Measurements from ENCODE around the gene LMO7.
A peak's percentile ranks its signal among the peaks of the same experiment; 100 is the strongest.

Gene LMO7

DNA sequence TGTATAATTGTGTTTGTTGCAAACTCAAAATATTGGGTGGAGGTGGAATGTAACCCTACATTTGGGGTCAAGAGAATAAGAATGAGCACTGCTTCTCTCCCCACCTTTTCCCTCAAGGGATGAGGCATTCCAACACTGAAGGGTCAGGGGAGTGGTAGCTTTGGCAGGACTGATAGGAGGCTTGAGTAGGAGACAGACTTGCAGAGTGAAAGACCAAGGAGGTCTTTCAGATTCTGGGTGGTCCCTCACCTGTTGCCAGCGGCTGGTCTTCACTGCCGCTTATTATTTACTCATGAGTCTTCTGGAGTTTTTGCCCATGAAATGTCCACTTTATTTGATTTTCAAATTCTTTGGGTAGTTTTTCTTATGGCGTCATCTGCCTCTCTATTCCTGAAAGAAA is 118.8 kb downstream of the LMO7 start:
- Mint-ChIP-seq H3K27me3 (no peaks in the 10 kb centered on the region), H3K4me3 (no peak overlapping the region), H3K36me3 (peaks cover 13 to 18% of the 10 kb centered on the region in 2 donors), H3K4me1 (peaks cover 0 to 2% of the 10 kb centered on the region in 2 donors), H3K9me3 (peaks cover 12% of the 10 kb centered on the region in 2 donors), H3K27ac (no peak overlapping the region)
- ATAC-seq (replicated peaks) = no peak
- DNase-seq = no peak

- Mint-ChIP-seq H3K27me3 (no peaks in the 10 kb centered on the region), H3K27ac (no peak overlapping the region), H3K4me1 (peaks cover 4 to 10% of the 10 kb centered on the region in 2 donors), H3K9me3 (peaks cover 11 to 12% of the 10 kb centered on the region in 2 donors), H3K36me3 (peaks cover 12 to 18% of the 10 kb centered on the region in 2 donors), H3K4me3 (no peak overlapping the region)
- DNase-seq = no peak
- ATAC-seq (replicated peaks) = no peak
Measured at GRCh38 chr13:75757336-75757735, 121.2 kb downstream of the LMO7 start.

DNA sequence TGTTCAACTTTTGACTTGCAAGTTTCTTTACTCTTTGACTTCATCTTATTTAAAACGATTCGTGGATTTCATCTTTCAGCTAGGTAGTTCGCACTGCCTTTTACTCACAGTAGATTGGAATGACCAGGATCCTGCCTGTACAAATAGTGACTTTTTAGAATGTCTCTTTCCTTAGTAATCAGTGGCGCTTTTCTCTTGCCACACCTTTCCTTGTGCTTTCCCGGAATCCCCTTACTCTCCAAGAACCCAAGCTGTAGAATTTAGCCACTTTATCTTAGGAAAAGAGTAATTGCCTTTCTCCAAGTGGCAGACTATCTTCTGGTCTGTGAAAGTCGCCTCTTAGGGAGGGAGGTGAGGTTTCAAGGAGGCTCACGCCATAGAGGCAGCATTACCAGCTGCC is 123.4 kb downstream of the LMO7 start:
- H3K27ac Mint-ChIP-seq = no peak overlapping the region
- no peak for ATAC-seq (replicated peaks)

DNA sequence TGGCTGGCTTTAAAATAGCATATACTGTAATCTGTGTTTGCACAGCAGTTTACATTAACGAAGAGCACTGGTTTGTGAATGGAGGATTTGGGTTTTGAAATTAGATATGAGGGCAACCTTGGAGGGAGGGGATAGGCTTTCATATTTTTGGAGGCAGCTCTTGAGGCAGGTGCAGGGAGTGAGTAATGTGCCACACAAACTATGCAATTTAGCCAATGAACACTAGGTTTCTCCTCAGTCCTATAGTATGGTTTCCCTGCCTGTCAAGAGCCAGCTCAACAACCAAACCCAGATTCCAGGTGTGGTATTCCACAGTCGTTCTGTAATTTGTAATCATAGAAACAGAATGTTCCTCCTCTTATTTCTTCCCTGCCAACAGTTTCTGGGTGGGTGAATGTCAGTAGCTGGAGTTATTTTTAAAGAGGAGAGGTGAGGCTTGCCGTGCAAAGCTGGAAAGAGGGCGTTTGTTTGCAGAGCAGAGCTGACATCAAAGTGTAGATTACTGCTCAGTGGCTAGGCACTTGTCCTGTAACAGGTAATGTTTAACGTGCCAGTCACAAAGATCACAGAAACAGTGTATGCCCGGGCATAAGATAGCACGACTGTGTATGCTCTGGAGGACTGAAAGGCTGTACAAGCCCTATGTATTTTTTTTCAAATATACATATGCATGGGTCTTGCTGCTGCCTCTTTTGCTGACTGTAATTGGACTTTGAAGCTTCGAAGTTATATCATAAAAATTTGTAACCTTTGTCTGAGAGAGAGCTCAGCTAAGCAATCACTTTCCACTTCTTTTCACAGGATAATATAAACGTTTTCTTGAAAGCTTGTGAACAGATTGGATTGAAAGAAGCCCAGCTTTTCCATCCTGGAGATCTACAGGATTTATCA is 124.2 kb downstream of the LMO7 start:
- Mint-ChIP-seq H3K4me1 (peaks cover 10 to 16% of the 10 kb centered on the region in 2 donors), H3K36me3 (peaks cover 1 to 7% of the 10 kb centered on the region in 2 donors), H3K9me3 (peaks cover 0 to under 1% of the 10 kb centered on the region in 2 donors), H3K27ac (no peak overlapping the region), H3K4me3 (peak overlapping the region; percentile 51 to 64), H3K27me3 (no peaks in the 10 kb centered on the region)
- ATAC-seq (replicated peaks) = peak; percentile 72 to 77
- no peak for DNase-seq

More for the DNA sequence above, 123.4 kb downstream of the LMO7 start:
- H3K27me3 Mint-ChIP-seq = no peaks in the 10 kb centered on the region
- no peak for DNase-seq
- peaks cover 10 to 16% of the 10 kb centered on the region in 2 donors for H3K4me1 Mint-ChIP-seq
- peaks cover 0 to 4% of the 10 kb centered on the region in 2 donors for H3K9me3 Mint-ChIP-seq
- peaks cover 2 to 6% of the 10 kb centered on the region in 2 donors for H3K36me3 Mint-ChIP-seq
- no peak overlapping the region for H3K4me3 Mint-ChIP-seq

DNA sequence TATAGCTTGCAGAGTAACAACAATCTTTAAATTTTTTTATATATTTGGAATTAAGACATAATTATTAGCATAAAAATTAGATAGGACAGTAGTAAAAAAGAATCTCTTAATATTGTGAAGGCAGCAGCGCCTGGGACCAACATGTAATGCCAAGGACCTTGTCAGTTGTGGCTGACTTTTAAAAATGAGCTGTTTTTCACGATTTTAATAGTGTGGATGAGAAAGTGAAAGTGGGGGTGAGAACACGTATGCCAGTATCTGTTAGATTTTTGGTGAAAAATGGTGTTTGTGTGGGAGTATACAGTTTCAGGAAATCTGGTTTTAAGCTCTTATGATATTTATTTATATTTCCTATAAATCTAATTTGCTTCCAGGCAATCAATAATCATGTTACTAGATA is 125.2 kb downstream of the LMO7 start:
- Mint-ChIP-seq H3K27me3 (no peaks in the 10 kb centered on the region), H3K4me1 (peaks cover 10 to 22% of the 10 kb centered on the region in 2 donors), H3K27ac (peak overlapping the region; percentile 45), H3K36me3 (peaks cover 2 to 12% of the 10 kb centered on the region in 2 donors), H3K9me3 (no peaks in the 10 kb centered on the region), H3K4me3 (peak overlapping the region; percentile 69 to 79)
- ATAC-seq (replicated peaks) (no peak), DNase-seq (no peak)

DNA sequence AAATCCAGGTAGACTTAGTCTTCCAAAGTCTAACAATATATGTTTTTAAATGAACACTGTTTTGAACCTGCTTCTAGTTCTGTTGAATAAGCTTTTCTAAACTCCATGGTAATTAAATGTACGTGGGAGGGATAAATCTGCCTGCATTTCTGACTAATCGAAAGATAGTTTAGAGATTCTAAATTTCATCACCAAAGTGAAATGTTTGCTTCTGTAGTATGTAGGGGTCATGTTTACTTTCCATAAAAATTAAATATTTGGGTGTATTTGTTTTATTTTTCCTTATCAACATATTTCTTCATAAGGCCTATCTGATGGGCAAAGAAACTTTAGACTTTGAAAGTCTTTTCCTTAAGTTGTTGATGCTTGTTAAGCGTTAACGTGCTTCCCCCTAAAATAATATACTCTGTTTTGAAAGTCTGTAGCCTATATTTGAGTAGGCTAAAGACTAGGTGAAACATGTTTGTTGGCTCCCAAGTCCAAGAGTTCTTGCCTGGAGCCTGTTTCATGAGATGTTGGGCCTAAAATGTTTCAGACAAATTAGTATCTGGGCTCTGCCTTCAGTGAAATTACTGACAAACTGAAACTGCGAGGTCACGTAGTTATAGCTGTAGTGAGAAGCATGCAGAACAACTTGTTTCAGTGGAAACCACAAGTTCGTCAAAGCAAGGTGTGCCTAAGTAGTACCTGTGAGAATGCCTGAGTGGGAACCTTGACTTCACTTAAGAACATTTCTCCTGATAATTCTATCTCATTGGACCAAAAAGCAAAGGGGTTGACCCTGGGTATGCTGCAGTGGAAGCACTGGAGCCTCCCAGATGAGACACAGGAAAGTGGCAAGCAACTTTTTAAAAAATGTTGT is 126.2 kb downstream of the LMO7 start:
- Mint-ChIP-seq H3K36me3 (peaks cover 2 to 12% of the 10 kb centered on the region in 2 donors), H3K9me3 (no peaks in the 10 kb centered on the region), H3K4me3 (peak overlapping the region; percentile 68 to 70), H3K4me1 (peaks cover 10 to 22% of the 10 kb centered on the region in 2 donors), H3K27ac (peak overlapping the region; percentile 84), H3K27me3 (no peaks in the 10 kb centered on the region)
- peak; percentile 4 for DNase-seq
- ATAC-seq (replicated peaks) = peak; percentile 82 to 88

GRCh38 chr13:75762955-75763354 is 126.8 kb downstream of the LMO7 start:
- Mint-ChIP-seq H3K27ac (peak overlapping the region; percentile 84), H3K9me3 (no peaks in the 10 kb centered on the region), H3K4me1 (peaks cover 10 to 22% of the 10 kb centered on the region in 2 donors), H3K27me3 (no peaks in the 10 kb centered on the region), H3K36me3 (peaks cover 2 to 12% of the 10 kb centered on the region in 2 donors), H3K4me3 (peak overlapping the region; percentile 68 to 70)
- DNase-seq (no peak), ATAC-seq (replicated peaks) (no peak)

- H3K27ac Mint-ChIP-seq = no peak overlapping the region
- no peaks in the 10 kb centered on the region for H3K9me3 Mint-ChIP-seq
- DNase-seq (no peak), ATAC-seq (replicated peaks) (no peak)
- no peaks in the 10 kb centered on the region for H3K27me3 Mint-ChIP-seq
- peaks cover 2 to 12% of the 10 kb centered on the region in 2 donors for H3K36me3 Mint-ChIP-seq
- H3K4me3 Mint-ChIP-seq = no peak overlapping the region
- H3K4me1 Mint-ChIP-seq = peaks cover 10 to 22% of the 10 kb centered on the region in 2 donors
Measured at GRCh38 chr13:75763512-75763911, 127.4 kb downstream of the LMO7 start.

- Mint-ChIP-seq H3K27me3 (no peaks in the 10 kb centered on the region), H3K9me3 (no peaks in the 10 kb centered on the region), H3K36me3 (peaks cover 2 to 10% of the 10 kb centered on the region in 2 donors), H3K27ac (no peak overlapping the region), H3K4me1 (peaks cover 10 to 22% of the 10 kb centered on the region in 2 donors), H3K4me3 (no peak overlapping the region)
- ATAC-seq (replicated peaks) (no peak), DNase-seq (no peak)
Measured at GRCh38 chr13:75764251-75764925, 128.3 kb downstream of the LMO7 start.

DNA sequence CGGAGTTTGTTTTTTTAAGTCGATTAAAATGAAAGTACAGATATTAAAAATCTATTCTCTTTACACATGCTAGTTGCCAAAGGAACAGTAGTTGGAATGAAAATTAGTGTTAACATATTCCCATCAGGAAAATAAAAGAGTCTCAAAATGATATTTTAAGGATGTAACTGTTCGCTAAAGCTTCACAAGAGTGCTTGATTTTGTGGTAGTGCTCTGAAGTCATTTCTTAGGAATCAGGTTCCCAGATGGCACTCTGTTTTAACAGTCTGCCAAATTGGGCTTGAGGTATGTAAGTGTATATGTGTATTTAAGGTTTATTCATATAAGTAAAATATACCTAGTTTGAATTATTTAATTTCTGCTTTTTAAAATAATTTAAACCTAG is 128.8 kb downstream of the LMO7 start:
- Mint-ChIP-seq H3K36me3 (peaks cover 2 to 10% of the 10 kb centered on the region in 2 donors), H3K27me3 (no peaks in the 10 kb centered on the region), H3K4me3 (no peak overlapping the region), H3K27ac (no peak overlapping the region), H3K9me3 (no peaks in the 10 kb centered on the region), H3K4me1 (peaks cover 10 to 20% of the 10 kb centered on the region in 2 donors)
- ATAC-seq (replicated peaks) (no peak), DNase-seq (no peak)

DNA sequence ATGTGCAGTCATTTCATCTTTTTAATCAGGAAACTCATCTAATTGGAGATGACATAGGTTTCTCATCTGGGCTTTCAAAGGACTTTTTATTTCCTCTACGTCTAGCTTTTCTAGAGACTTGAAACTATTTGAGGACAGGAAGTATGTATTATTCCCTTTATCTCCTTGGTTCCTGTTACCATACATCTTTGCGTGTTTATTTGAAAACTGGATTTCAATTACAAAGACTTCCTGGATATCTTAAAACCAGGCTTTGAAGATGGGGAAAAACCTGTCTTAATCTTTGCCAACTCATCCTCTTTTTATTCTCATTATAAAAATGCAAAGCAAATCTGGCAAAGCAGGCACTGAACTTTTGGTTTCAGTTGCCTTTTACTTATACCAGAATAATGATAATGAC is 130.5 kb downstream of the LMO7 start:
- Mint-ChIP-seq H3K36me3 (peaks cover 2 to 10% of the 10 kb centered on the region in 2 donors), H3K27me3 (no peaks in the 10 kb centered on the region), H3K4me1 (peaks cover 7 to 13% of the 10 kb centered on the region in 2 donors), H3K9me3 (no peaks in the 10 kb centered on the region), H3K4me3 (no peak overlapping the region), H3K27ac (no peak overlapping the region)
- no peak for DNase-seq
- no peak for ATAC-seq (replicated peaks)

DNA sequence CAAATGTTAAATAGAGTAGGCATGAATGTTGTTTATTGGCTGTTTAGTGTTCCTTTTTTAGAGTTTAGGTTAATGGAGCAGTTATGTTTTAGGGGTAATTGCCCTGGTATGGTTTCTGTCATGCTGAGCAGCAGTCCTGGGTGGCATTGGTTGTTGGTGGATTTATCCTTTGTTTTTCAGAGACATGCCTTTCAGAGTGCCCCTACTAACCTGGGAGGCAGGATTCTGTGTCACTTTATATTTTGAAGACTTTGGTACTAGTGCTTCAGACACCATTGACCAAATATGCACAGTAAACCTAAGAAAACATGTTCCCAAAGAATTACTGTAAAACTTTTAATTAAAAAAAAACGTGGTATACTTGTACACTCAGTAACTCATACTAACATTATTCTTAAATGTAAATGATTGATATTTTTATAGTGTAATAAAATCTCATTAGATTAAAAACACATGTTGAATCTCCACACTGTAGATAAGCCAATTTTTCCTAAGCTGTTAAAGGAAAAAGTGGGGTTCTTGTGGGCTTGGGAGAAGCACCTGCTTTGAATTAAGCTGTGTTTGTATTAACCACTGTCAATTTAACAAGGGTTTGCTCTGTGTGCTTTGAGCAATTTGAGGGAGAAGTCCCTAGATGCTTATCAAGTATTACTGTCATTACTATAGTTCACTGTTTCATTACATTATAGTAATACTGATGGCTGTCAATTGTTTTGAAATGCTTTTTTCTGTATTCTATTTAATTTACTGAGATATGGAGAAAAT is 133.2 kb downstream of the LMO7 start:
- no peak overlapping the region for H3K4me3 Mint-ChIP-seq
- H3K27me3 Mint-ChIP-seq = no peaks in the 10 kb centered on the region
- H3K36me3 Mint-ChIP-seq = peaks cover 4 to 7% of the 10 kb centered on the region in 2 donors
- ATAC-seq (replicated peaks) = no peak
- DNase-seq = no peak
- no peak overlapping the region for H3K27ac Mint-ChIP-seq
- H3K4me1 Mint-ChIP-seq = peaks cover 0 to 6% of the 10 kb centered on the region in 2 donors
- peaks cover 2 to 3% of the 10 kb centered on the region in 2 donors for H3K9me3 Mint-ChIP-seq

- H3K4me1 Mint-ChIP-seq = peaks cover 0 to 6% of the 10 kb centered on the region in 2 donors
Measured at GRCh38 chr13:75770164-75770563, 134.0 kb downstream of the LMO7 start.

More at GRCh38 chr13:75770164-75770563, 134.0 kb downstream of the LMO7 start:
- H3K36me3 Mint-ChIP-seq = peaks cover 4 to 6% of the 10 kb centered on the region in 2 donors
- no peaks in the 10 kb centered on the region for H3K27me3 Mint-ChIP-seq
- no peak overlapping the region for H3K4me3 Mint-ChIP-seq
- DNase-seq = no peak
- no peak for ATAC-seq (replicated peaks)
- no peak overlapping the region for H3K27ac Mint-ChIP-seq
- peaks cover 2 to 3% of the 10 kb centered on the region in 2 donors for H3K9me3 Mint-ChIP-seq
